LNCaP clone FGC (cell line): ENCODE results near the gene SCIN.
A peak's percentile ranks its signal among the peaks of the same experiment; 100 is the strongest.

Experiments
- DNase-seq: peaks from one replicate; pipeline ENCODE4 v3.0.0-alpha.2; 2011; ENCODE audit warnings: low read depth
- H3K4me3 ChIP-seq: 2 replicates; pipeline ENCODE4 v1.5.1; 2011; ENCODE audit warnings: mild to moderate bottlenecking, low read depth, low read length, control low read depth
- CTCF ChIP-seq: IDR thresholded peaks from 2 replicates; pipeline ENCODE4 v1.5.1; 2012; ENCODE audit warnings: mild to moderate bottlenecking; ENCODE audit not compliant: control insufficient read depth, insufficient read depth; ENCODE audit errors: extremely low read depth

Gene SCIN

GRCh38 chr7:12646139-12646538, 75.6 kb downstream of the SCIN start:
- H3K4me3 ChIP-seq = no peak overlapping the region
- no peak for DNase-seq
- TF ChIP-seq CTCF = no peak

- peak; percentile 33 for DNase-seq
- H3K4me3 ChIP-seq = no peak overlapping the region
- no peak for TF ChIP-seq CTCF
Measured at GRCh38 chr7:12647364-12648219, 77.1 kb downstream of the SCIN start.

- no peak overlapping the region for H3K4me3 ChIP-seq
- TF ChIP-seq CTCF = no peak
- no peak for DNase-seq
Measured at GRCh38 chr7:12648704-12649261, 78.3 kb downstream of the SCIN start.

- H3K4me3 ChIP-seq = no peak overlapping the region
- no peak for DNase-seq
- no peak for TF ChIP-seq CTCF
Measured at GRCh38 chr7:12649348-12649747, 78.8 kb downstream of the SCIN start.

GRCh38 chr7:12650080-12650479, 79.6 kb downstream of the SCIN start:
- no peak for DNase-seq
- H3K4me3 ChIP-seq = no peak overlapping the region
- no peak for TF ChIP-seq CTCF

- DNase-seq = no peak
- TF ChIP-seq CTCF = no peak
- no peak overlapping the region for H3K4me3 ChIP-seq
Measured at GRCh38 chr7:12653110-12653509, 82.6 kb downstream of the SCIN start.
